T-helper 2 cell (primary cell): ENCODE data around the gene CDH24.

Source experiments
- DNase-seq, 5 experiments: peaks; one replicate each; pipeline versions ENCODE4 v3.0.0 to v3.0.0-alpha.2; 2012 to 2022

Gene CDH24

GRCh38 chr14:23063601-23064000, 6.3 kb upstream of the CDH24 start:
- no peak for DNase-seq

GRCh38 chr14:23062002-23062401, 4.7 kb upstream of the CDH24 start:
- DNase-seq = no peak

GRCh38 chr14:23060536-23061260, 3.4 kb upstream of the CDH24 start:
- no peak for DNase-seq

- no peak for DNase-seq
These were observed 1.6 kb upstream of the CDH24 start for GRCh38 chr14:23058654-23059504.

GRCh38 chr14:23057757-23058653, 685 bp upstream of the CDH24 start:
- peak; percentile 68 to 82 (median 79) for DNase-seq

GRCh38 chr14:23056145-23056955, 970 bp downstream of the CDH24 start:
- DNase-seq = peak; percentile 39 to 64 (median 57)

- no peak for DNase-seq
These were observed 1.6 kb downstream of the CDH24 start for GRCh38 chr14:23055621-23056144.

GRCh38 chr14:23055147-23055550, 2.2 kb downstream of the CDH24 start:
- no peak for DNase-seq

GRCh38 chr14:23054000-23054811, 3.1 kb downstream of the CDH24 start:
- peak in 1 of 5 experiments; percentile 20 for DNase-seq

GRCh38 chr14:23053426-23053825, 3.9 kb downstream of the CDH24 start:
- DNase-seq = no peak

GRCh38 chr14:23052671-23053070, 4.6 kb downstream of the CDH24 start:
- DNase-seq = no peak

GRCh38 chr14:23052182-23052623, 5.1 kb downstream of the CDH24 start:
- no peak for DNase-seq

- DNase-seq = no peak
These were observed 5.9 kb downstream of the CDH24 start for GRCh38 chr14:23051141-23052057.

- DNase-seq = no peak
These were observed 8.3 kb downstream of the CDH24 start for GRCh38 chr14:23049011-23049410.

GRCh38 chr14:23047751-23048693, 9.3 kb downstream of the CDH24 start:
- DNase-seq = no peak

- no peak for DNase-seq
These were observed 10.2 kb downstream of the CDH24 start for GRCh38 chr14:23047034-23047634.

GRCh38 chr14:23045419-23046357, 11.6 kb downstream of the CDH24 start:
- no peak for DNase-seq
